GM12872 (cell line): ENCODE results near the gene APLN.

ENCODE experiments used
- TF ChIP-seq, protein P1 (sequence below): IDR thresholded peaks from 3 replicates; pipeline ENCODE4 v1.5.1; 2011; ENCODE audit warnings: low read depth, mild to moderate bottlenecking, low read length, moderate library complexity; ENCODE audit not compliant: insufficient read depth

APLN gene

DNA sequence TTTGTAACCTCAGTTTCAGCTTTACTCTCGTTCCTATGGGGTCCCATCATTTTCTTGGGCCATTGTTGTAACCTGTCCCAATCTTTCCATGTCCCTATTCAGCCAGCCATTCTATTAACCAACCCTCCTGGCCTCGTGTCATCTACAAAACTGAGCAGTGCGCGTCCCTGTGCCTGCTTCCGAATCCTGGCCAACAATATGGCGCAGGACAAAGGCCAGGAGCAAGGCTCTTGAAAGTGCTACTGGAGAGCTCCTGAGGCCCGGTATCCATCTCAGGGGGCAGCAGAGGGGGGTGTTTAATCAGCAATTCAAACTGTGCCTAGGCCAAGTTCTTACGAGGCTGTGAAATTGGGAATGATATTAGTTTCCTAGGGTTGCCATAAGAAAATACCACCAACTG, 41.2 kb upstream of the APLN start:
- TF ChIP-seq, protein P1, sequence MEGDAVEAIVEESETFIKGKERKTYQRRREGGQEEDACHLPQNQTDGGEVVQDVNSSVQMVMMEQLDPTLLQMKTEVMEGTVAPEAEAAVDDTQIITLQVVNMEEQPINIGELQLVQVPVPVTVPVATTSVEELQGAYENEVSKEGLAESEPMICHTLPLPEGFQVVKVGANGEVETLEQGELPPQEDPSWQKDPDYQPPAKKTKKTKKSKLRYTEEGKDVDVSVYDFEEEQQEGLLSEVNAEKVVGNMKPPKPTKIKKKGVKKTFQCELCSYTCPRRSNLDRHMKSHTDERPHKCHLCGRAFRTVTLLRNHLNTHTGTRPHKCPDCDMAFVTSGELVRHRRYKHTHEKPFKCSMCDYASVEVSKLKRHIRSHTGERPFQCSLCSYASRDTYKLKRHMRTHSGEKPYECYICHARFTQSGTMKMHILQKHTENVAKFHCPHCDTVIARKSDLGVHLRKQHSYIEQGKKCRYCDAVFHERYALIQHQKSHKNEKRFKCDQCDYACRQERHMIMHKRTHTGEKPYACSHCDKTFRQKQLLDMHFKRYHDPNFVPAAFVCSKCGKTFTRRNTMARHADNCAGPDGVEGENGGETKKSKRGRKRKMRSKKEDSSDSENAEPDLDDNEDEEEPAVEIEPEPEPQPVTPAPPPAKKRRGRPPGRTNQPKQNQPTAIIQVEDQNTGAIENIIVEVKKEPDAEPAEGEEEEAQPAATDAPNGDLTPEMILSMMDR = no peak

DNA sequence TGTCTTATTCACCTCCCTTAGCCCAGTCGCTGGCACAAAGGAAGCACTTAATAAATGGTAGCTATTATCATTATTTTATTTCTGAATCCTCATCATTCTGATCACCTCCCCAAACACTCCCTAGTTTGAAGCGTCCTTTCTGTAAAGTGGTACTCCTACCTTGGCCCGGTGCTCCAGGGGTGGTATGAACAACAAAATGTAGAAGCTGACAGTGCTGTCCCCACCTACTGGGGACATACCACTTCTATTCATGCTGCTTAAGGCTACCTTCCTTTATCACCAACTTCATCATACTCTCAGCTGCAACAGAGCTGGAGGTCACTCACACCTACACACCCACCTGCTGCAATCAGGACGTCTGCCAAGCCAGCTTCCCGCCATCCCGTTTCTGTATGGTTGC, 40.8 kb upstream of the APLN start:
- TF ChIP-seq, protein P1 = no peak

DNA sequence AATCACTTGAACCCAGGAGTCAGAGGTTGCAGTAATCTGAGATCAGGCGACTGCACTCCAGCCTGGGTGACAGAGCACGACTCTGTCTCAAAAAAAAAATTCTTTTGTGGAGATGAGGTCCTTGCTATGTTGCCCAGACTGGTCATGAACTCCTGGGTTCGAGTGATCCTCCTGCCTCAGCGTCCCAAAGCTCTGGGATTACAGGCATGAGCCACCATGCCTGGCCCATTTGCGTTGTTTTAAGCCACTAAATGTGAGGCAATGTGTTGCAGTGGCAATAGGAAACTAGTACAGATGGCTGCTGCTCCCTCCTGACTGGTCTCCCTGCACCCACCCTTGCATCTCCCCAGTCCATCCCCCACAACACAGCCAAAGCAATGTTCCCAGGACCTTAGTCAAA, 40.0 kb upstream of the APLN start:
- TF ChIP-seq, protein P1 = no peak

DNA sequence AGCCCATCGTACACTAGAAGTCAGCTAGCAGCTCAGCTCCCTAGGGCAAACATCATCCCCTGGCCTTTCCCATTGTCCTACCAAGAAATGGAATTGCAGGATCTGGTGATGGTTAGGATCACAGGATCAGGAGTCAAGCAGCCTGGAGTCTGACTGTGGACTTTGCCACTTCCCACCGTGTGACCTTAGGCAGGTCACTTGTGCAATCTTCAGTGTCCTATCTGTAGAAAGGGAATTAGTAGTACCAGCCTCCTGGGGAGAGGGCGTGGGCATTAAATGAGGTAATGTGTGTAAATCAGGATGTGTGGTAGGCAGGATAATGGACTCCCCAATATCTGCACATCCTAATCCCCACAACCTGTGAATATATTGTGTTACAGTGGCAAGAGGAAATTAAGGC, 38.6 kb upstream of the APLN start:
- TF ChIP-seq, protein P1 = no peak

DNA sequence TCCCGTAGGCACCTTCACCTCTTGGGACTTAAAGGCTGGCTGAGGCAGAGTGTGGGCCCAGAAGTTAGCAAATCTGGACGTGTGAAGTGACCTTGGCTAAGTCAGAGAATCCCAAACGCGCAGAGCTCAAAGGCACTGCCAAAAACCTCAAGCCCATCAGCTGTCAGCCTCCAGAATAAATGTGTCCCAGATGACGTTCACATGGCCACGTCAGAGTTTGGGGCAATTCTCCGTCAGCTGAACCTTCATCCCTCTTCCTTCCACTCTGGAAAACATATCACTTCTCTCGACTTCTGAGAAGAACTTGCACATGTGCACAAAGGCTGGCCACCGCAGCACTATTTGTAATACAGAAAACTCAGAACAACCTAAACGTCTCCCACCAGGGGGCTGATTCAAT, 35.7 kb upstream of the APLN start:
- TF ChIP-seq, protein P1 = no peak

DNA sequence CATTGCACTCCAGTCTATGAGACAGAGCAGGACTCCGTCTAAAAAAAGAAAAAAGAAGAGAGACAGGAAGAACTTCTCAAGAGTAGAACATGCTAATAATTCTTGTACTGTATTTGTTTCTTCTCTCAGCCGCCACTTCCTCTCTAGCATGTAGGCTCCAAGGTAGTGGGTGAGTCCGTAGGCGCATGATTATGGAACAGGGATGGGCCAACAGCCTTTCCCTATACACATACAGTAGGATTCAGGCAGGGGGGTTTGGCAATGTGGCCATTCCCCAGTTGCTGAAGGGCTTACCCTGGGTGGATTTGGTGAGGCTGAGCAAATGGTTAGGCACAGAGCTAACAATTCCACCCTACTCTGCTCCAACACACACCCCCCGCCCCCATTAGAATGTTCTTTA, 35.0 kb upstream of the APLN start:
- TF ChIP-seq, protein P1 = no peak

DNA sequence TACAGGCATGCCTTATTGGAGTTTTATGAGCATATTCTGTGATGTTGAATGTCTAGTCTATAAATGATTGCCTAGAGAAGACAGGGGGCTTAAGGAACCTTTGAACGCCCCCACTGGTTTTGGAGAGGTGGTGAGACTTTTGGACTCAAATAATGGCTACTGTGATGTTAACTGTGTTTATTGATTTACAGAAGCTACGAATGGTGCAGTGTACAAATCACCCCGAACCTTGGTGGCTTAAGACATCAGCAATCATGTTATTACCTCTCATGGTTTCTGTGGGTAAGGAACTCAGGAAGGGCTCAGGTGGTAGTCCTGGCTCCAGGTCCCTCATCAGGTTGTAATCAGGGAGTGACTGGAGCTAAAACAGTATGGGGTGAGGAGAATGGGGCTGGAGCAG, 33.3 kb upstream of the APLN start:
- TF ChIP-seq, protein P1 = no peak
